Lower lobe of right lung (tissue), 2 donors: ENCODE results near the gene LGSN. TPM values are rescaled to one million over a fixed set of nuclear protein-coding genes. Genes with fewer than 3 reads are reported as not detected.
A peak's percentile ranks its signal among the peaks of the same experiment; 100 is the strongest.

ENCODE experiments used
- ATAC-seq, 2 donors: fragments of 200-7000 bp; cut with Tn5 transposase; one replicate each; pipeline ENCODE4 v1.9.1; 2020 to 2022; ENCODE audit warnings: mild to moderate bottlenecking in 2 of 2, moderate library complexity in 2 of 2
- DNase-seq: peaks from one replicate; pipeline ENCODE4 v3.0.0-alpha.2; 2020
- H3K27ac ChIP-seq: fragments of 200-600 bp; one replicate; pipeline ENCODE4 v1.8.0; 2022
- H3K27me3 ChIP-seq: fragments of 200-600 bp; one replicate; pipeline ENCODE4 v1.8.0; 2022; ENCODE audit warnings: low read depth
- H3K36me3 ChIP-seq: fragments of 200-600 bp; one replicate; pipeline ENCODE4 v1.8.0; 2022; ENCODE audit warnings: mild to moderate bottlenecking
- H3K4me1 ChIP-seq: fragments of 200-600 bp; one replicate; pipeline ENCODE4 v1.8.0; 2022
- H3K4me3 ChIP-seq: fragments of 200-600 bp; one replicate; pipeline ENCODE4 v1.8.0; 2022; ENCODE audit warnings: mild to moderate bottlenecking
- H3K9me3 ChIP-seq: fragments of 200-600 bp; one replicate; pipeline ENCODE4 v1.8.0; 2022
- CTCF ChIP-seq: fragments of 200-600 bp; IDR thresholded peaks from one replicate; pipeline ENCODE4 v1.8.0; 2022; ENCODE audit warnings: antibody characterized with exemption, mild to moderate bottlenecking
- intact Hi-C: fragments of 100-400 bp; cut with DNase I; formaldehyde crosslinking; loops from one replicate; pipeline ENCODE4 v1.11.0; 2022
- total RNA-seq: library from RNA; stranded (reverse); fragmentation: NEBNext Ultra II Directional; extraction: Animal tissue kit (Norgen Biotek cat#: 25700); gene quantifications from one replicate; pipeline ENCODE4 v1.2.1, GENCODE V29; 2021
- donor health status: DM: no; HTN: yes; CAD: no; lungs with severe emphysema.

Gene LGSN
- total RNA-seq, 1 donor from 2014 or later, result 1.7 TPM

- no peaks in the 10 kb centered on the region for H3K9me3 ChIP-seq
- peak; percentile 88 to 93 for ATAC-seq
- no peak for DNase-seq
- no peak overlapping the region for H3K4me3 ChIP-seq
- H3K4me1 ChIP-seq, result peaks cover 15% of the 10 kb centered on the region
- H3K27me3 ChIP-seq, result no peaks in the 10 kb centered on the region
- peak; percentile 52 for TF ChIP-seq CTCF
- H3K36me3 ChIP-seq, result no peaks in the 10 kb centered on the region
- H3K27ac ChIP-seq, result peak overlapping the region; percentile 15
- intact Hi-C loops, result loop anchor here (5.0 kb wide), 1 partner anchor 410 kb away; no protein-coding TSS in a partner anchor
Observed at GRCh38 chr6:63352544-63353285, 32.9 kb upstream of the LGSN start.

DNA sequence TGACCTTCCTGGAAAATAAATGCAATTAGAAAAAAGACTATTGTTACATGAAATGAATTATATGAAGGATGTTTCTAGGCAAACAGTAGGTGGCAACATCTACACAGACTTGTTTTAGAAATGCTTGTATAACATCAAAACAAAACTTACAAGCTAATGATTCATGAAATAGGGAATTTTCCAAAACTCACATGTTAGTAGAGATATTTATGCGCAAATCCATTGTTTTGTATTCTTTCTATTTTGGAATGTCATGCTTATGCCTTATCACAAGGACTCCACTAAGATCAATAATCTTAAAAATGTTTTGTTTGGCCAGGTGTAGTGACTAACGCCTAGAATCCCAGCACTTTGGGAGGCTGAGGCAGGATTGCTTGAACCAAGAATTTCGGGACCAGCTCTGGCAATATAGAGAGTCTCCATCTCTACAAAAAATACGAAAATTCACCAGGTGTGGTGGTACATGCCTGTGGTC lies 32.3 kb upstream of the LGSN start:
- Histone ChIP-seq H3K4me3 (no peak overlapping the region), H3K27me3 (no peaks in the 10 kb centered on the region), H3K9me3 (no peaks in the 10 kb centered on the region), H3K4me1 (peaks cover 15% of the 10 kb centered on the region), H3K27ac (no peak overlapping the region), H3K36me3 (no peaks in the 10 kb centered on the region)
- ATAC-seq (peak; percentile 38 to 61), DNase-seq (no peak)
- intact Hi-C loops, result loop anchor here (5.0 kb wide), 1 partner anchor 410 kb away; no protein-coding TSS in a partner anchor
- TF ChIP-seq CTCF, result peak; percentile 17

DNA sequence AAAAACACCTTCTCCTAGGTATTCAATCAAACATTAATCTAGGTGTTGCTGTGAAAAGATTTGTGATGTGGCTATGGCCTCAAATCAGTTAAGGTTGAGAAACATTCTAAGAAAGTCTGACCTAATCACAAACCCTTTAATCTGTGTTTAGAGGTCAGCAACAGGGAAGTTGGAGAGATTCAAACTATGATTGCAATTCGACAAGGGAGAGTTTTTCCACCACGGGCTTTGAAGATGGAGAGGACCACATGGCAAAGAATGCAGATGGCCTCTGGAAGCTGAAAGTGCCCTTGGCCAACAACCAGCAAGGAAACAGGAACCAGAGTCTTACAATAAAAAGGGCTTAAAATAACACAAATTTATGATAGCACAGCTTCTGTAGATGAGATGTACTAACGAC lies 29.6 kb upstream of the LGSN start:
- Histone ChIP-seq H3K27ac (no peak overlapping the region), H3K36me3 (no peaks in the 10 kb centered on the region), H3K4me3 (no peak overlapping the region), H3K4me1 (peaks cover 15% of the 10 kb centered on the region), H3K27me3 (no peaks in the 10 kb centered on the region), H3K9me3 (no peaks in the 10 kb centered on the region)
- DNase-seq, result no peak
- intact Hi-C loops, result no loop called here
- ATAC-seq, result no peak
- TF ChIP-seq CTCF, result no peak

GRCh38 chr6:63348836-63349235 lies 29.1 kb upstream of the LGSN start:
- Histone ChIP-seq H3K27me3 (no peaks in the 10 kb centered on the region), H3K36me3 (no peaks in the 10 kb centered on the region), H3K4me3 (no peak overlapping the region), H3K27ac (no peak overlapping the region), H3K9me3 (no peaks in the 10 kb centered on the region), H3K4me1 (peaks cover 15% of the 10 kb centered on the region)
- ATAC-seq, result no peak
- DNase-seq, result no peak
- intact Hi-C loops, result no loop called here
- no peak for TF ChIP-seq CTCF

GRCh38 chr6:63347599-63347998 lies 27.8 kb upstream of the LGSN start:
- no peaks in the 10 kb centered on the region for H3K9me3 ChIP-seq
- H3K4me1 ChIP-seq, result peaks cover 8% of the 10 kb centered on the region
- no peaks in the 10 kb centered on the region for H3K27me3 ChIP-seq
- intact Hi-C loops, result no loop called here
- H3K4me3 ChIP-seq, result no peak overlapping the region
- H3K36me3 ChIP-seq, result no peaks in the 10 kb centered on the region
- no peak for ATAC-seq
- no peak for DNase-seq
- H3K27ac ChIP-seq, result no peak overlapping the region
- TF ChIP-seq CTCF, result no peak
